Measurements from ENCODE around the gene DNAH8. TPM values are rescaled to one million over a fixed set of nuclear protein-coding genes. Genes with fewer than 3 reads are reported as not detected.

DNAH8 gene
- total RNA-seq, 1 experiment from 2014 or later = not detected

GRCh38 chr6:39043776-39044175 is 328.7 kb downstream of the DNAH8 start:
- intact Hi-C loops (cut with micrococcal nuclease) = no loop called here
- peaks cover 20% of the 10 kb centered on the region for H3K27me3 Mint-ChIP-seq (ENCODE audit: insufficient read depth, unreplicated experiment)
- no peaks in the 10 kb centered on the region for H3K4me1 Mint-ChIP-seq (ENCODE audit: insufficient read depth, unreplicated experiment)
- no TSS peak for BruUV-seq (replicated peaks)
- H3K27ac Mint-ChIP-seq (ENCODE audit: low read depth, unreplicated experiment) = no peak overlapping the region
- no peak for TF ChIP-seq CTCF (IDR thresholded peaks at IDR 0.05; ENCODE audit: unreplicated experiment)
- ChIA-PET POLR2A (no interaction called here), CTCF (no interaction called here)
- H3K36me3 Mint-ChIP-seq (ENCODE audit: insufficient read depth, unreplicated experiment) = no peaks in the 10 kb centered on the region
- no peak overlapping the region for H3K4me3 Mint-ChIP-seq (ENCODE audit: unreplicated experiment)
- no peaks in the 10 kb centered on the region for H3K9me3 Mint-ChIP-seq (ENCODE audit: unreplicated experiment)
- no peak for DNase-seq (ENCODE audit: unreplicated experiment)

- peaks cover 16% of the 10 kb centered on the region for H3K27me3 Mint-ChIP-seq (ENCODE audit: insufficient read depth, unreplicated experiment)
These were observed 329.1 kb downstream of the DNAH8 start for GRCh38 chr6:39044181-39044580.

GRCh38 chr6:39047434-39048327 is 332.6 kb downstream of the DNAH8 start:
- H3K9me3 Mint-ChIP-seq (ENCODE audit: unreplicated experiment) = no peaks in the 10 kb centered on the region
- BruUV-seq (replicated peaks) = no TSS peak
- no peak for DNase-seq (ENCODE audit: unreplicated experiment)
- peaks cover 16% of the 10 kb centered on the region for H3K4me1 Mint-ChIP-seq (ENCODE audit: insufficient read depth, unreplicated experiment)
- peaks cover 14% of the 10 kb centered on the region for H3K27me3 Mint-ChIP-seq (ENCODE audit: insufficient read depth, unreplicated experiment)
- POLR2A ChIA-PET = interaction anchor here (0.7 kb wide), 1 partner anchor 11 kb away, joined by 3 read pairs; no protein-coding TSS in a partner anchor
- intact Hi-C loops (cut with micrococcal nuclease) = no loop called here
- no peak overlapping the region for H3K27ac Mint-ChIP-seq (ENCODE audit: low read depth, unreplicated experiment)
- H3K36me3 Mint-ChIP-seq (ENCODE audit: insufficient read depth, unreplicated experiment) = no peaks in the 10 kb centered on the region
- CTCF ChIA-PET = no interaction called here
- TF ChIP-seq CTCF (IDR thresholded peaks at IDR 0.05; ENCODE audit: unreplicated experiment) = no peak
- no peak overlapping the region for H3K4me3 Mint-ChIP-seq (ENCODE audit: unreplicated experiment)

More at GRCh38 chr6:39044181-39044580, 329.1 kb downstream of the DNAH8 start:
- intact Hi-C loops (cut with micrococcal nuclease) = no loop called here
- no peaks in the 10 kb centered on the region for H3K9me3 Mint-ChIP-seq (ENCODE audit: unreplicated experiment)
- ChIA-PET POLR2A (no interaction called here), CTCF (no interaction called here)
- DNase-seq (ENCODE audit: unreplicated experiment) = peak; percentile 53
- no peaks in the 10 kb centered on the region for H3K36me3 Mint-ChIP-seq (ENCODE audit: insufficient read depth, unreplicated experiment)
- H3K27ac Mint-ChIP-seq (ENCODE audit: low read depth, unreplicated experiment) = no peak overlapping the region
- BruUV-seq (replicated peaks) = no TSS peak
- no peak overlapping the region for H3K4me3 Mint-ChIP-seq (ENCODE audit: unreplicated experiment)
- no peak for TF ChIP-seq CTCF (IDR thresholded peaks at IDR 0.05; ENCODE audit: unreplicated experiment)
- no peaks in the 10 kb centered on the region for H3K4me1 Mint-ChIP-seq (ENCODE audit: insufficient read depth, unreplicated experiment)

- H3K27ac Mint-ChIP-seq (ENCODE audit: low read depth, unreplicated experiment) = no peak within 1 kb of the TSS
- DNase-seq (ENCODE audit: unreplicated experiment) = no peak
- POLR2A ChIA-PET = interaction anchor here (0.6 to 0.7 kb wide), 2 partner anchors 10 to 965 kb away, joined by 3 read pairs; no protein-coding TSS in a partner anchor
- CTCF ChIA-PET = no interaction called here
- peaks cover 4% of the 10 kb centered on the region for H3K36me3 Mint-ChIP-seq (ENCODE audit: insufficient read depth, unreplicated experiment)
- intact Hi-C loops (cut with micrococcal nuclease) = no loop called here
- no TSS peak for BruUV-seq (replicated peaks)
- TF ChIP-seq CTCF (IDR thresholded peaks at IDR 0.05; ENCODE audit: unreplicated experiment) = no peak
- no peaks in the 10 kb centered on the region for H3K9me3 Mint-ChIP-seq (ENCODE audit: unreplicated experiment)
- H3K27me3 Mint-ChIP-seq (ENCODE audit: insufficient read depth, unreplicated experiment) = peaks cover 14% of the 10 kb centered on the region
- peaks cover 16% of the 10 kb centered on the region for H3K4me1 Mint-ChIP-seq (ENCODE audit: insufficient read depth, unreplicated experiment)
- H3K4me3 Mint-ChIP-seq (ENCODE audit: unreplicated experiment) = no peak within 1 kb of the TSS
These were observed 333.6 kb downstream of the DNAH8 start, which contains the start of gene GLP1R for GRCh38 chr6:39048481-39049399. GLP1R (plus strand) TSS chr6:39048781; CDS start chr6:39048841, 60 bp downstream.

All from MCF 10A (cell line).